ENCODE results near the gene PNMA6A. TPM values are rescaled to one million over a fixed set of nuclear protein-coding genes. Genes with fewer than 3 reads are reported as not detected.

The PNMA6A gene
- total and polyA plus RNA-seq, 10 donors = 0.39 to 1.5 (median 1.0) TPM

- TF ChIP-seq POLR2AphosphoS5 (IDR thresholded peaks at IDR 0.05) = no peak
- TF ChIP-seq POLR2A (IDR thresholded peaks at IDR 0.05) = no peak
- TF ChIP-seq CTCF (IDR thresholded peaks at IDR 0.05 in 8 of 11, conservative IDR thresholded peaks at IDR 0.05 in 3 of 11) = no peak
- no peak for DNase-seq
- Histone ChIP-seq H3K36me3 (no peaks in the 10 kb centered on the region), H3K4me3 (peak within 1 kb of the TSS in 3 of 8 donors; percentile 9 to 51 (median 21)), H3K4me1 (peaks cover 0 to 12% (median 3%) of the 10 kb centered on the region in 6 donors), H3K27me3 (replicated peaks in 1 of 7) (peaks cover 0 to 35% (median 25%) of the 10 kb centered on the region in 7 donors), H3K27ac (no peak within 1 kb of the TSS), H3K9me3 (no peaks in the 10 kb centered on the region)
- intact Hi-C loops (cut with DNase I; ENCODE audit: low total_unique reads) = no loop called here
- 12 to 67% (median 35%) methylated on average over 16 to 80 of the region's 80 CpGs; no CpG with 5 or more reads in 1 of the 5 donors for WGBS, 5 donors
These were observed 16.1 kb upstream of the PNMA6A start, which contains the start of gene PNMA3 for GRCh38 chrX:153055871-153056749. PNMA3 (plus strand) TSS chrX:153056470; CDS start chrX:153057056, 586 bp downstream.

GRCh38 chrX:153057281-153057680 lies 15.0 kb upstream of the PNMA6A start:
- H3K4me3 ChIP-seq = no peak overlapping the region
- no peak for TF ChIP-seq POLR2AphosphoS5 (IDR thresholded peaks at IDR 0.05)
- TF ChIP-seq POLR2A (IDR thresholded peaks at IDR 0.05) = no peak
- TF ChIP-seq CTCF (IDR thresholded peaks at IDR 0.05 in 8 of 11, conservative IDR thresholded peaks at IDR 0.05 in 3 of 11) = no peak
- DNase-seq = no peak
- no peak overlapping the region for H3K27ac ChIP-seq
- peaks cover 0 to 12% (median 3%) of the 10 kb centered on the region in 6 donors for H3K4me1 ChIP-seq
- 75 to 85% (median 82%) methylated on average over 5 to 11 of the region's 11 CpGs for WGBS, 5 donors
- intact Hi-C loops (cut with DNase I; ENCODE audit: low total_unique reads) = no loop called here
- no peaks in the 10 kb centered on the region for H3K36me3 ChIP-seq
- H3K27me3 ChIP-seq (replicated peaks in 1 of 7) = peaks cover 0 to 35% (median 25%) of the 10 kb centered on the region in 7 donors
- no peaks in the 10 kb centered on the region for H3K9me3 ChIP-seq

GRCh38 chrX:153059191-153060094 lies 12.8 kb upstream of the PNMA6A start:
- WGBS, 5 donors = 65 to 84% (median 81%) methylated on average over 4 to 18 of the region's 18 CpGs
- Histone ChIP-seq H3K27me3 (replicated peaks in 1 of 7) (peaks cover 0 to 32% (median 25%) of the 10 kb centered on the region in 7 donors), H3K27ac (no peak overlapping the region), H3K36me3 (no peaks in the 10 kb centered on the region), H3K9me3 (no peaks in the 10 kb centered on the region), H3K4me1 (peaks cover 0 to 12% (median 3%) of the 10 kb centered on the region in 6 donors), H3K4me3 (no peak overlapping the region)
- TF ChIP-seq POLR2A (IDR thresholded peaks at IDR 0.05) (no peak), POLR2AphosphoS5 (IDR thresholded peaks at IDR 0.05) (no peak), CTCF (IDR thresholded peaks at IDR 0.05 in 8 of 11, conservative IDR thresholded peaks at IDR 0.05 in 3 of 11) (no peak)
- no peak for DNase-seq
- intact Hi-C loops (cut with DNase I; ENCODE audit: low total_unique reads) = no loop called here

All from spleen (tissue), 11 donors.